ENCODE data around the gene CIC.

GRCh38 chr19:42323852-42324654, 55.0 kb downstream of the CIC start:
- TF ChIP-seq, protein P1, sequence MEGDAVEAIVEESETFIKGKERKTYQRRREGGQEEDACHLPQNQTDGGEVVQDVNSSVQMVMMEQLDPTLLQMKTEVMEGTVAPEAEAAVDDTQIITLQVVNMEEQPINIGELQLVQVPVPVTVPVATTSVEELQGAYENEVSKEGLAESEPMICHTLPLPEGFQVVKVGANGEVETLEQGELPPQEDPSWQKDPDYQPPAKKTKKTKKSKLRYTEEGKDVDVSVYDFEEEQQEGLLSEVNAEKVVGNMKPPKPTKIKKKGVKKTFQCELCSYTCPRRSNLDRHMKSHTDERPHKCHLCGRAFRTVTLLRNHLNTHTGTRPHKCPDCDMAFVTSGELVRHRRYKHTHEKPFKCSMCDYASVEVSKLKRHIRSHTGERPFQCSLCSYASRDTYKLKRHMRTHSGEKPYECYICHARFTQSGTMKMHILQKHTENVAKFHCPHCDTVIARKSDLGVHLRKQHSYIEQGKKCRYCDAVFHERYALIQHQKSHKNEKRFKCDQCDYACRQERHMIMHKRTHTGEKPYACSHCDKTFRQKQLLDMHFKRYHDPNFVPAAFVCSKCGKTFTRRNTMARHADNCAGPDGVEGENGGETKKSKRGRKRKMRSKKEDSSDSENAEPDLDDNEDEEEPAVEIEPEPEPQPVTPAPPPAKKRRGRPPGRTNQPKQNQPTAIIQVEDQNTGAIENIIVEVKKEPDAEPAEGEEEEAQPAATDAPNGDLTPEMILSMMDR (IDR thresholded peaks at IDR 0.05), result no peak
- no peak for TF ChIP-seq POLR2A (IDR thresholded peaks at IDR 0.05)
